Hematopoietic multipotent progenitor cell treated with erythropoietin and hydrocortisone succinate and interleukin-3 and kit ligand, for 4 days (in vitro differentiated cells): ENCODE results near the gene LRIG1.
A peak's percentile ranks its signal among the peaks of the same experiment; 100 is the strongest.

Experiments used
- DNase-seq: peaks from one replicate; pipeline ENCODE4 v3.0.0-alpha.2; 2015

Gene LRIG1

GRCh38 chr3:66504850-66505641, 4.2 kb upstream of the LRIG1 start:
- DNase-seq, result no peak

DNA sequence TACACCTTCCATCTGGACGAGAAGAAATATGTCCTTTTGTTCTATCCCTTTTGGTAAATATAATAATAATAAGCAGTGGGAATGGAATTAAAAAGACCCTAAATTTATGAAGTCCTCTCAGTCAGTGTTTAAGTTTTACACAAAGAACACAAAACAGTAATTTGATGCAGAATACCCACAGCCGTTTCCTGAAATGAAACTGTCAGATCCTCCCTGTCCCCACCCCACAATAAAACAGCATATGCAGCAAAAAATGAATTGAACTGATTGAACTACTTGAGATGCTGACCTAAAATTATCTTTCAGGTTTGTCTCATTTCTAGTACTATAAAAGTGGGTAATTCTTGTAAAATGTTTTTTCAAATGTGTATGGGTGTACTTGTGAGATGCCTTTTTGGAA, 2.2 kb upstream of the LRIG1 start:
- no peak for DNase-seq

DNA sequence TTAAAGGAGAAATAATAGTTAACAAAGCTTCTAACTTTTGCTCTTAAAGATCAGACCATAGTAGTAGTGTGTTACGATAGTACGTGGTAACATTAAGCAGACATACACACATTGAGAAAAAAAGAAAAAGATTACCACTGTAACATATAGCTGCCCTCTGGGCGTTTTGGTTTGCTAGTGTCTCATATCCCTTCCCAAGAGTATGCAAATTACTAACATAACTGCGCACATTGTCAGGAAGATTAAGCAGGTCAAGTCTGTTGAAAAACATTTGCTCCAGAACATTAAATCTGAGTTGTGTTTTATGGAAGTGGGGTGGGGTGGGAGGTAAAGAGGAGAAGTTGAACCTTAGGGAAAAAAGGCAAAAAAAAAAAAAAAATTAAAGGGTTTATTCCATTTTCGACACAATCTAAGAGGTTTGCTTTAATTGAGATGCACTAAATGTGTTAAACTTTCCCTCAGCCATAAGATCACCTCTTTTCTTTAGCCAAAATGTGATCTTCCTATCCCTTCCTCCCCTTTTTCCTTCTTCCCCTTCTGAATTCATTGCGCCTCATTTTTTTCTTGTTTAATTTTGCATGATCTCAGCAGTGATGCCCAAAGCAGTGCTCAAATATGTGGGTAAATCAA, 1.5 kb upstream of the LRIG1 start:
- no peak for DNase-seq

- no peak for DNase-seq
Observed at GRCh38 chr3:66501483-66502244, 842 bp upstream of the LRIG1 start.

- peak; percentile 48 for DNase-seq
Observed at GRCh38 chr3:66499881-66500575, 794 bp downstream of the LRIG1 start.

DNA sequence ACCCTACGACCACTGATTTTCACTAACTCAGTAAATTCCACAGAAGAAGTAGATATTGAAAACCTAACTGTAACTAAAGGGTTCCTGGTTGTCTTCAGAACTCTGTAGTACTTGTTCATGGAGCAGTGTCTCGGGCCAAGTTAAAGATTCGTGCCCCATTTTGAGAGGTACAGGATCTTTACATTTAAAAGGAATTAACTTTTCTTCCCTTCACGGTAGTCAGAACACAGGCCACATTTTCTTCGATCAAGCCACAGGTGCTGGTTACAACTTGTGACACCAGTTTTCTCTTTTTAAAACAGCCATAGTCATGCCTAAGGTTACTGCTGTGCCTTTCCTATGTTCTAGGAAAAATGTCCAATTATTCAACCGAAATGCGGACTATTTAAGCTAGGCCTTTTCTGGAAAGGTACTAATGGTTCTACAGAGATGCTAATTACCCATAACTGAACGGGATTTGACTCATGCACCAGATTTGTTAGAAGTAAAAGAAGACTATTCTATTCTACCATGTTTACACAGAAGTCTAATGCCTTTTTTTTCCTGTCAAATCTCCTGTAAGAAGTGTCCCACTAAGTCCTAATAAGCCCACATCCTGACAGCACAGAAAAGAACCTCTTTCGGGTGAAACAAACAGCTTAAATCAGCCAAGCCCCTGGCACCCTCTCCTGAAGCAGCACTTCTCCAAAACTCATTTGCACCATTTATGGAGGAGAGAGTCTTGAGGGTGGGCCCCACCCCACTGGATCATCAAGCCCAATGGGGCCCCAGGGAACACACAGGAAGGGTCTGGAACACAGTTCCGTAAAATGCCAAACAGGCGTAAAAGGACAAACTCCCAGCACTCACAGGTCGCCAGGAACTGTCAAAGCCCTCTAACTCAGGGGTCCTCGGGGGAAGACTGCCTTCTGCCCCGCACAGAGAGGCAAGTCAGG, 1.9 kb downstream of the LRIG1 start:
- no peak for DNase-seq

- no peak for DNase-seq
Observed at GRCh38 chr3:66497985-66498671, 2.7 kb downstream of the LRIG1 start.

- DNase-seq, result peak; percentile 75
Observed at GRCh38 chr3:66497288-66497984, 3.4 kb downstream of the LRIG1 start.

DNA sequence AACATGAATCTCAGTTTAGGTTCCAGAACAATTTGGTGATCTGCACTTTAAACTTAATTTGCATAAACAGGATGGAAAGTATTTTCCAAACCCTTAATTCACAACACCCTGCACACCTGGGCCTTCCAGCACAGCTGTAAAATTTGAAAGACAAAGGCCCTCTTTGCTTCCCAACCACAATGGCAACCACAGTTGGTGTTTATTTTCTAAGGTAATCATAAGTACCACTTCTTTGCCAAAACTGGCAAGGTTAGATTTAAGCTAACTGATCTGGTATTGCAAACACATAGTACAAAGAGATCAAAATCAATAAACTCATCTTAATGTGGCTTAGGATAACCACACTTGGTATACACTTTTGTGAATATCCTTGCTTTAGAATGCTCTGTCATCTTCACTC, 4.1 kb downstream of the LRIG1 start:
- no peak for DNase-seq

- no peak for DNase-seq
Observed at GRCh38 chr3:66496301-66496700, 4.5 kb downstream of the LRIG1 start.

GRCh38 chr3:66495668-66496045, 5.2 kb downstream of the LRIG1 start:
- DNase-seq, result no peak

DNA sequence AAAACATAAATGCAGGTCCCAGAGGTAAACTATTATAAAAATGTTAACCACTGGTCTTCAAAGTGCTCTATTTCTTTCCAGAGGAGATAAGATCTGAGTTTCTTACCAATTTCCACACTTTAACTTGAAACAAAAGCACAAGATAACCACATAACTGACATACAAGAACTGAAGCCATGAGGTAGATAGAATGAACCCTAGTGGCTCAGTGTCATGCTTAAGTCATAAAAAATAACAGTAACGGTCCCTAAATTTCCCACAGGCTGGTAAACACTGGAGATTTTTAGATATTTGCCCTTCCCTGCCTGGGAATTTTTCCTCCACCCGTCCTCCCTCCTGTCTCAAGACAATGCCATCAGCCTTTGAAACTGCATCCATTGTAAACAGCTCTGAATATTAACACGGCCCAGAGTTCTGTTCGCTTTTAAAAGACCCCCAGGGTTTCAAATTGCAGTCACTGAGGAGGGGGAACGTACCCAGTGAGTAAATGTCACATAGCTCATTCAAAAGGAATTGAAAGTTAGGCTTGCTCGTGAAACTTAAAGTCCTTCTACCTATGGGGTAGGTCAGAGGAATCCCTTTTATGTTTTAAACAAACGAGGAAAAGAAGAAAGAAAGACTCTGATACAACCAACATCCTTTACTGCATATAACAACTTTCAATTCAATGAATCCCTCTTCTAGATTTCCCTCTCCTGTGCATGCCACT, 5.7 kb downstream of the LRIG1 start:
- peak; percentile 54 for DNase-seq

DNA sequence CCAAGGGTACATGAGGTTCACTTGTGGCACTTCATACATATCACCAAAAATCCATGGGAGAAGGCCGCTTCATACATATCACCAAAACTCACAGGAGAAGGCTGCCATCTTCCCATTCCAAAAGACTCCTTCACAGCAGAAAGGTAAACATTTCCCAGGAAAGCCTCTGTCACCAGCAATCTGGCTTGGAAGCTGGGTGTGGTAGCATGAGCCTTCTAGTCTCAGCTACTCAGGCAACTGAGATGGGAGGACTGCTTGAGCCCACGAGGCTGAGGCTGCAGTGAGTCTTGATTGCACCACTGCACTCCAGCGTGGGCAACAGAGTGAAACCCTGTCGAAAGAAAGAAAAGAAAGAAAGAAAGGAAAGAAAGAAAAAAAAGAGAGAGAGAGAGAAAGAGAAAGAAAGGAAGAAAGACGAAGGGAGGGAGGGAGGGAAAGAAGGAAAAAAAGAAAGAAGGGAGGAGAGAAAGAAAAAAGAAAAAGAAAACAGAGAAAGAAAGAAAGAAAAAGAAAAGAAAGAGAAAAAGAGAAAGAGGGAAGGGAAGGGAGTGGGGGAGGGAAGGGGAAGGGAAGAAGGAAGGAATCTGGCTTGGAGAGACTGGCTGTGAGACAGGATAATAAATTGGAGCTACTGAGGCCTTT, 7.2 kb downstream of the LRIG1 start:
- no peak for DNase-seq

- no peak for DNase-seq
Observed at GRCh38 chr3:66492672-66493071, 8.2 kb downstream of the LRIG1 start.

GRCh38 chr3:66492071-66492470, 8.8 kb downstream of the LRIG1 start:
- peak; percentile 51 for DNase-seq

DNA sequence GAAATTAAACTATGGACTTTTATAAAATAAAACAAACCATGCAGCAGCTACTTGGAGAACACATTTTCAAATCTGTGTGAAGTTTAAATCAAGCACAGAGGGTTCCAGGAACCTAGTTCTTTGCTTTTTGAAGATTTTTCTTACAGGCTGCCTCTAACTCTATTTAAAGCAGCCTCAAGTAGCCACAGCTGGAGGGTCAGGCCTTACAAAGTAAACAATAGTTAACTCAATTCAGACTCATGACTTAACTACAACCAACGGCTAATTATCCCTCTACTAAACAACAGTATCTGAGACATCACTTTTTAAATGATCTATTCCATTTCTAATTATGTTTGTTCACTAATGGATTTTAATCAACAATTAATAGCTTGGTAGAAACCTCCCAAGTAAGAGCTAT, 9.8 kb downstream of the LRIG1 start:
- no peak for DNase-seq

DNA sequence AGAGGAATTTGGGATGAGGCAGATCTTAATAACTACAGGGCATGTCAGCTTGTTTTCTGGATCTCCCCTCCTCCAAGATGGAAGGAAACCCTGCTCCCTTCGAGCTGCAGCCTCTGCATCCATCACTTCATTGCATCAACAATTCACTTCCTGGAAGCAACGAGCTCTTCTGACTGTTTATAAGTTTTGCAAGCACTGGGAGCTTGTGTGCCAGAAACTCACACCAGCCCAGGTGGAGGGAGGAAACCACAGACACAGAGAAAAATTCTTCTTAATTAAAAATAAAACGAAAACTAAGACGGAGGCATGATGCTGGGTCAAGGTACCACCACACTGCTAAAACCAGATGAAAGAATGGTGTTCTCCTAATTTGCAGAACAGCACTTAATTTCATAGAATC, 10.6 kb downstream of the LRIG1 start:
- DNase-seq, result peak; percentile 27

DNA sequence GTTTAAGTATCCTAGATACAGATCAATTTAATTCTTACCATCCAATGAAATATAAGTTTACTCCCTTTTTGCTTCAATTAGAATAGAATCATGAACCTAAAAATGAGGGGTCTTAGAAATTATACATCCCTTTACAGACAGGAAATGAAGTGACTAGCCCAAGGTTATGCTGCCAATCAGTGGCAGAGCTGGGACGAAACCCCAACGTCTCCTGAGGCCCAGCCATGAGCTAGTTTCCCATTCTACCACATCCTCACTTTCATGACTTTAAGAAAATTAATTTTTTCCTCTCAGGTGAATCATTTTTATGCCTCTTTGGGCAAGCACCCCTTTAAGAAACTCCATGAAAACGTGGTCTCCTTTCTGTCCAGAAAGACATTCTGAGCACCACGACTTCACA, 11.2 kb downstream of the LRIG1 start:
- no peak for DNase-seq

- DNase-seq, result no peak
Observed at GRCh38 chr3:66489115-66489514, 11.7 kb downstream of the LRIG1 start.

- DNase-seq, result no peak
Observed at GRCh38 chr3:66488492-66488891, 12.3 kb downstream of the LRIG1 start.
